GM06990 (cell line): ENCODE data around the gene ARID4B.
"Not testable (repeated sequence)": the region's sequence is repeated elsewhere in the genome, so short reads cannot be mapped to it uniquely, and the experiment has no call there.

Experiments
- DNase-seq: peaks from one replicate; pipeline ENCODE4 v3.0.0-alpha.2; 2011; ENCODE audit not compliant: insufficient read length; ENCODE audit errors: extremely low read depth
- H3K27me3 ChIP-seq: replicated peaks from 2 replicates; pipeline ENCODE4 v1.6.0; 2011; ENCODE audit warnings: low read length; ENCODE audit not compliant: control insufficient read depth, insufficient read depth
- H3K36me3 ChIP-seq: 2 replicates; pipeline ENCODE4 v1.5.1; 2011; ENCODE audit warnings: low read length; ENCODE audit not compliant: control insufficient read depth, insufficient read depth
- H3K4me3 ChIP-seq: replicated peaks from 2 replicates; pipeline ENCODE4 v1.5.1; 2011; ENCODE audit warnings: low read depth, mild to moderate bottlenecking, control low read depth, low read length
- TF ChIP-seq, protein P1 (sequence below): IDR thresholded peaks from 2 replicates; pipeline ENCODE4 v1.5.1; 2011; ENCODE audit warnings: low read length, control low read depth, mild to moderate bottlenecking, inconsistent platforms; ENCODE audit not compliant: insufficient read depth, poor library complexity, severe bottlenecking

The ARID4B gene

DNA sequence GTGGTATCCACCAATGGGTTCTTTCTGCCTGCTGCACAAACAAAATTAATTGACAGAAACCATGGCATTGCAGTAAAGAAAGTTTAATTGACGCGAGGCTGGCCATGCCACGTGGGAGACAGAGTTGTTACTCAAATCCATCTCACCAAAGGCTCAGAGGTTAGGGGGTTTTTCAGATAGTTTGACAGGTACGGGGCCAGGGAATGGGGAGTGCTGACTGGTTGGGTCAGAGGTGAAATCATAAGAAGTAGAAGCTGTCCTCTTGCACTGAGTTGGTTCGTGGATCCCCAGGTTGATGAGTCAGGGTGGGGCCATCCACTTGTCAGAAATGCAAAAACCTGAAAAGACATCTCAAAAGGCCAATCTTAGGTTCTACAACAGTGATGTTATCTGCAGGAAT, 38.3 kb upstream of the ARID4B start:
- H3K36me3 ChIP-seq: no peaks in the 10 kb centered on the region
- DNase-seq: no peak
- no peak overlapping the region for H3K4me3 ChIP-seq
- H3K27me3 ChIP-seq: no peaks in the 10 kb centered on the region
- TF ChIP-seq, protein P1, sequence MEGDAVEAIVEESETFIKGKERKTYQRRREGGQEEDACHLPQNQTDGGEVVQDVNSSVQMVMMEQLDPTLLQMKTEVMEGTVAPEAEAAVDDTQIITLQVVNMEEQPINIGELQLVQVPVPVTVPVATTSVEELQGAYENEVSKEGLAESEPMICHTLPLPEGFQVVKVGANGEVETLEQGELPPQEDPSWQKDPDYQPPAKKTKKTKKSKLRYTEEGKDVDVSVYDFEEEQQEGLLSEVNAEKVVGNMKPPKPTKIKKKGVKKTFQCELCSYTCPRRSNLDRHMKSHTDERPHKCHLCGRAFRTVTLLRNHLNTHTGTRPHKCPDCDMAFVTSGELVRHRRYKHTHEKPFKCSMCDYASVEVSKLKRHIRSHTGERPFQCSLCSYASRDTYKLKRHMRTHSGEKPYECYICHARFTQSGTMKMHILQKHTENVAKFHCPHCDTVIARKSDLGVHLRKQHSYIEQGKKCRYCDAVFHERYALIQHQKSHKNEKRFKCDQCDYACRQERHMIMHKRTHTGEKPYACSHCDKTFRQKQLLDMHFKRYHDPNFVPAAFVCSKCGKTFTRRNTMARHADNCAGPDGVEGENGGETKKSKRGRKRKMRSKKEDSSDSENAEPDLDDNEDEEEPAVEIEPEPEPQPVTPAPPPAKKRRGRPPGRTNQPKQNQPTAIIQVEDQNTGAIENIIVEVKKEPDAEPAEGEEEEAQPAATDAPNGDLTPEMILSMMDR: no peak

DNA sequence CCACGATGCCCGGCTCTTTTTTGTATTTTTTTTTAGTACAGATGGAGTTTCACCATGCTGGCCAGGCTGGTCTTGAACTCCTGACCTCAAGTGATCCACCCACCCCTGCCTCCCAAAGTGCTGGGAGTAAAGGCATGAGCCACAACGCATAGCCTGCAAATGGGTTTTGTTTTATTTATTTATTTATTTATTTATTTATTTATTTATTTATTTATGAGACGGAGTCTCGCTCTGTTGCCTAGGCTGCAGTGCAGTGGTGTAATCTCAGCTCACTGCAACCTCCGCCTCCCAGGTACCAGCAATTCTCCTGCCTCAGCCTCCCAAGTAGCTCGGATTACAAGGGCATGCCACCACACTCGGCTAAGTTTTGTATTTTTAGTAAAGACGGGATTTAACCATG, 36.2 kb upstream of the ARID4B start:
- not testable (repeated sequence) for H3K36me3 ChIP-seq, H3K4me3 ChIP-seq, H3K27me3 ChIP-seq, DNase-seq

DNA sequence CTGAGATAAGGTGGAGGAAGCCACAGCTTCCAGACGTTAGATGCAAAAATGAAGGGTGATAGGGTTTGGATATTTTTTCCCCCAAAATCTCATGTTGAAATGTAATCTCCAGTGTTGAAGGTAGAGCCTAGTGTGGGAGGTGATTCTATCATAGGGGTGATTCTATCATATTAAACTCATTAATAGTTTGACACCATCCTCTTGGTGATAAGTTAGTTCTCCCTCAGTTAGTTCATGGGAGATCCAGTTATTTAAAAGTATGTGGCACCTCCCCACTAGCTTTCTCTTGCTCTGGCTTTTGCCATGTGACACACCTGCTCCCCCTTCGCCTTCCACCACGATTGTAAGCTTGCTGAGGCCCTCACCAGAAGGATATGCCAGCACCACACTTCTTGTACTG, 30.9 kb upstream of the ARID4B start:
- DNase-seq: no peak
- H3K27me3 ChIP-seq: no peaks in the 10 kb centered on the region
- H3K4me3 ChIP-seq: no peak overlapping the region
- TF ChIP-seq, protein P1: no peak
- no peaks in the 10 kb centered on the region for H3K36me3 ChIP-seq

DNA sequence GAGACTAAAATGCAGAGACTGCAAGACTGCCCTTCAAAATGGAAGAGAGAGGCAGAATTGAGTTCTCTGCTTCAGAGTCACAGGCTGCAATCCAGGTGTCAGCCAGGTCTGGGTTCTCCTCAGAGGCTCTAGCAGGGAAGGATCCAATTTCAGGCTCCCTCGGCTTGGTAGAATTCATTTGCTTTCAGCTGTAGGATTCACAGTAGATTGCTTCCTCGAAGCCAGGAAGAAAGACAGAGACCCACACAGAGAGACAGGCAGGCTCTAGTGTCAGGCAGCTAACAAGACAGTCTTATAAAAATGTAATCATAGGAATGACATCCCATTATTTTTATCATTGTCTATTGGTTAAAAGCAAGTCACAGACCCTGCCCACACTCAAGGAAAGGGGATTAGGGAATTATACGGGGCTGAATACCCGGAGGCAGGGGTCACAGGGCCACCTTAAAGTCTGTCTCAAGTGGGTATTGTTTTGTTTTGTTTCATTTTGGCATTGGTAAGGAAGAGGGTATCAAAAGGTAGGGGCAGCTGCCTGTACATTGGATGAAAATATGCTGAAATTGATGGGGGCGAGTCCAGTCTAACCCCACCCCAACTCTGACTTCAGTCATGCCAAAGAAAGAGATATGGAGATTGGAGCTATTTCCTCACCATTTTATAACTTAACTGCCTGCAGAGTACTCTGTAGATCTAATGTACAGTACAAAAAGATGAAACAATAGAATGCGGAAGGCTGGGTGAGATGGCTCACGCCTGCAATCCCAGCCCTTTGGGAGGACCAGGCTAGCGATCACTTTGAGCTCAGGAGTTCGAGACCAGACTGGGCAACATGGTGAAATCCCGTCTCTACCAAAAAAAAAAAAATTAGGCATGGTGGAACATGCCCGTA, 29.8 kb upstream of the ARID4B start:
- Histone ChIP-seq H3K4me3 (no peak overlapping the region), H3K36me3 (no peaks in the 10 kb centered on the region), H3K27me3 (no peaks in the 10 kb centered on the region)
- TF ChIP-seq, protein P1: no peak
- no peak for DNase-seq

DNA sequence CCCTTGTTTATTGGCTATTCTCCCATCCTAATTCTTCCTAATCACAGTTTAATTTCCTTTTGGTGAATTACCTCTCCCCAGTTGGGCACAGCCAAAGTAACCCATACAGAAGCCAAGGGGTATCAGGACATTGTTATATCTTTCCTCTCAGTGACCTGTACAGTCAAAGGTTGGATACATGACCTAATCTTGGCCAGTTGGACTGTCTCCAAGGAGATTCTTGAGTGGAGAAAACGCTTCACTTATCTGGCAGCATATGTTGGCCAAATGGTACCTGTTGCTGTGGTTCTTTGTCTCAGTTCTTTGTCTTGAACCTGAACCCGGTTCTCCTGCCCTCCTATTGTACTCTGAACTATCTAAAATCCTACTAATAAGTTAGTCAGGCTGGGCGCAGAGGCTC, 23.9 kb upstream of the ARID4B start:
- Histone ChIP-seq H3K27me3 (no peaks in the 10 kb centered on the region), H3K36me3 (no peaks in the 10 kb centered on the region), H3K4me3 (no peak overlapping the region)
- no peak for DNase-seq
- TF ChIP-seq, protein P1: no peak

DNA sequence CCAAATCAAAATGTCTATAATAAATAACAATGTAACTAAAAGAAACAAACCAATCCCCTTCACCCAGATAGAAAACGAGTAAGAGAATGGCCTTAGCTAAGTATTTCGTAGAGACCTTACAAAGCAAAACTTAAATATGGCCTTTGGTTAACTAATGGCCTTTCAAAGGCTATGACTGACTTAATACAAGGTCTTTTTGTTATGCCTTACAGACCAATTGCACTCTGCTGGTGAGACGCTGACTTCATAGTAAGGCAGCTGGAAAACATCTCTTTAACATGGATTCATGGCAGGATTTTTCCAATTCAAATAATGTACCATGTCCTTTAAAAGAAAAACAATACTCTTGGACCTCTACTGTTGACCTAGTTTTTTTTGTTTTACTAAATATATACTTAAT, 23.5 kb upstream of the ARID4B start:
- no peaks in the 10 kb centered on the region for H3K27me3 ChIP-seq
- TF ChIP-seq, protein P1: no peak
- DNase-seq: no peak

More for the DNA sequence above, 23.5 kb upstream of the ARID4B start:
- H3K4me3 ChIP-seq: no peak overlapping the region
- no peaks in the 10 kb centered on the region for H3K36me3 ChIP-seq
